Activated CD8-positive, alpha-beta memory T cell treated with anti-CD3 and anti-CD28 coated beads for 48 hours (primary cell): Measurements from ENCODE around the gene KCNIP3.
A peak's percentile ranks its signal among the peaks of the same experiment; 100 is the strongest.

Source experiments
- DNase-seq, 3 experiments: peaks; one replicate each; pipeline ENCODE4 v3.0.0-alpha.2; 2020; ENCODE audit warnings: low read depth in 2 of 3, low spot score in 2 of 3

The KCNIP3 gene

DNA sequence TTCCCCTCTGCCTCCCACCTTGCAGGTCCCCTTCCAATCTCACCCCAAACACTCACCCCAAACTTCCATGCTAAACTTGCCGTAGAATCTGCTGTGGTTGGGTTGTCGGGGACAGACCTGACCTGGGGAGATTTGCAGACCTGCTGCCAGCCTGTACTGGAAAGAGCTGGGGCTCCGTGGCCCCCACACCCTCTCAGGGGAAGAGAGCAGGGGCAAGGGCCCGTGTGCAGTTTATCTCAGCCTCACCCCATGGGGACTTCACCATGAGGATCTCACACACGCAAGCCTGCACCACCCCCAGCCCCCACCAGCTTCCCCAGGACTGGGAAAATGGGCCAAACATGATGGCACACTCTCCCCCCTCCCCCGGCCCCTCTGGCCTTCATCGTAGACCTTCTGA, 30.7 kb downstream of the KCNIP3 start:
- DNase-seq = no peak

DNA sequence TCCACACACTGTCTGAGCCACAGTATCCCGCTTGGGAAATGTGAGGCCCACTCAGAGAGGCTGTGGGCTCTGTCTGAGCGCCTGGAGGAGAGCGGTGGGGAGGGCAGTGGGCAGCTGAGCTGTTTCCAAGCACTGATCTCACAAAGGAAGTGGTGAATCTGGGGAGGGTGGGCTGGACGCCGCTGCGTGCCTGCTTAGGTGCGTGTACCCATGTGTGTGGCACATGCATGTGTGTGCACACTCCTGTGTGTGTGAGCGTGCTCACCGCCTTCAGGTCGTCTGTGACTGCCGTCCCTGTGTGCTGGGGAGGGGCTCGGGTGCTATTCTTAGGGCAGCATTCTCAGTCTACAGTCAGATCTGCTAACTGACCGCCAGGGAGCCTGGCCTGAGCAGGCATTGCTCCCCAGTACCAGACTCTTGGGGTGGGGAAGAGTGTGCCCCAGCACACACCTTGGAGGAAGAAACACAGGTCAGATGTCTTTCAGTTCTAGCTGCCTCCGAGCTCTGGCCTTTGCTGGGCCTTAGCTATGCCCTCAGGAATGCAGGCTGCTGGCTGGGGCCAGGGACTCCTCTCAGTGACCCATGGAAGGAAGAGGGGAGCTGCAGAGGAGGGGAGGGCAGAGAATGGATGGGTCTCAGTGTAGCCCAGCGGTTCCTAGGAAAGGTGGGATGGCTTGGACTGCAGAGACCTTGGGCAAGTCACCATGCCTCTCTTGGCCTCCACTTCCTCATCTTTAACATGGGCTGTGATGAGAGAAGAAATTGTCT, 31.4 kb downstream of the KCNIP3 start:
- DNase-seq = no peak

DNA sequence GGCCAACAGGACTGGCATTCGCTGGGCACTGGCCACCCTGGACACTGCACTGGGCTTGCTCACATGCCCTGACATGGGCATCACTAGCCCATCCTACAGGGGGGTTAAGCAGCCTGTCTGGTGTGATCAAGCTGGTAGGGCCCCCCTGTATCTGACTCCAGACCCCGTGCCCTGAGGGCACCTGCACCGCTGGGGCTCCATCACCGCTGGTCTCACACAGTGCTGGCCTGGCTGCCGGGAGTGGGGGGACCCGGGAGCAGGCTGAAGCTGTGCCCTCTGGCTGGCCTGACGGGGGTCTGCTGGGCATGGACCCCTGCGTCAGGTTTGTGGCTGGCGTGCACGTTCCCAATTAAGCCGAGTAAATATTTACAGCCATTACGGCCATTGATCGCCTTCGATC, 32.3 kb downstream of the KCNIP3 start:
- DNase-seq = no peak

DNA sequence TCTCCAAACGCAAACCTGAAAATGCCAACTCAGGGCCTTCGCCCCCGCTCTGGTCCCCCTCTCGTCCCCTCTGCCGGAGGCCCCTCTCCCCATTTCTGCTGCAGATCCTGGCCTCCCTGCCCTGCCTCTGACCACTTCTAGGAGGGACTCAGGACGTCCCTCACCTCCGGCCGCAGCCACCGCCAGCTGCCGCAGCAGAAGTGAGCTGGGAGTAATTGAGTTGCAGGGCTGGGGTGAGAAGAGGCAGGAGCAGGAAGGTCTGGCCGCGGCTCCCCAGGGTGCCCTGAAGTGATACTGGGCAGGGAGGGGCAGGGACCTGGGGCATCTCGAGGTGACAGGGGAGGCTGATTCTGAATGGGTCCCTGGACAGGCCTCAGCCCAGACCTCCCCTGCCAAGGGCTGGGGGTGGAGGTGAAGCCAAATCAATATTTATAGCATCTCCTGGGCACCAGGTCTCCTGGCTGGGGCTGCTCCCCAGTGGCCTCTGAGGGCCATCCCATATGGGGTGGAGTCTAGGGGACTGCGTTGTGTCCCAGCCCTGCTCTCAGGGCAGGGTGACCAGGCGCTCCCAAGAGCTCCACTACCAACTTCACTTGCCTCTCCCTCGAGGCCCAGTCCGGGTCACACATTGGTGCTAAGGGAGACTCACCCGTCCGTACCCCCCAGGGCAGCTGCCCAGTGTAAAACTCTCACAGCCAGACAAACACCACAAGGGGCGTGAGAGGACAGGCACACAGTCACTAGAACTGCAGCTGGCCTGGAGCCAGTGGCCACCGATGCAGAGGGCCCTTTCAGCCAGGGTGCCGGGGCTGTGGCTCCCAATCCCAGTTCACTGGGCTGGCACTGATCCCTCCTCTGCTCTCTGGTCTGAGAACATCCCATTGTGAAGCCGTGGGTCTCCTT, 33.0 kb downstream of the KCNIP3 start:
- DNase-seq = no peak

DNA sequence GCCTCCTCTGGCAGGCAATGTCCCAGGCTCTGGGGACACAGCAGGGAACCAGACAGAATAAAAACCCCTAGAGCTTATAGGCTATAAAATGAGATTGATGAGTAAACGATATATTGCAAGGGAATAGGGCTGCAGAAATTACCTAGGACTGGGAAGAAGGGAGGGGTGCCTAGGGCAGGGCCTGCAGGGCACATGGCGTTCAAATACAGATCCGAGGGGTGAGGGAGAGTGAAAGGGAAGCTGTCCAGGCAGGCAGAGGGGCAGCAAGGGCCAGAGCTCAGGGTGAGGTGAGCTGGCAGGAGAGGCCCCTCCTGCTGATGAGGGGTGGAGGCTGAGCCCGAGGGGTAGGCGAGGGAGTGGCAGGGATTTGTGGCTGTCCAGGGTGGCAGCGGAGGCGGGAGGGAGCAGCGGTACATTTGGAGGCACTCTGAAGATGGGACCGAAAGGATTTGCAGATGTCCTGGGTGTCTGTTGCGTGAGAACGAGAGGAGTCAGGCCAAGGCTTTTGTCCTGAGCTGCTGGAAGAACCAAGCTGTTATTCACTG, 33.7 kb downstream of the KCNIP3 start:
- DNase-seq = no peak

- no peak for DNase-seq
Observed at GRCh38 chr2:95331606-95332005, 34.5 kb downstream of the KCNIP3 start.

DNA sequence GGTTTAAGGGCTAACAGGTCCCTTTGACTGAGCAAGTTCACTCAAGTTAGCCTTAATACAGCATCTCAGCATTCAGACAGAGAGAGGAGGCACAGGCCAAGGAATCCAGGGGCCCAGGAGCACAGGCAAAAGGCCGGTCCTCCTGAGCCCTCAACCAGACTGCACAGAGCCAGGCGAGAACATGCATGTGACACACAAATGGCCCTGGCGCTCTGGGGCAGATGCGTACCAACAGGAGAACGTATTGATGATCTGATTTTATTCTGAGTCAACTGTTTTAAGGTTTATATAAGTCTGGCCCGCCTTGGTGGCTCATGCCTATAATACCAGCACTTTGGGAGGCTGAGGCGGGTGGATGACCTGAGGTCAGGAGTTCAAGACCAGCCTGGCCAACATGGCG, 34.9 kb downstream of the KCNIP3 start:
- DNase-seq = no peak

DNA sequence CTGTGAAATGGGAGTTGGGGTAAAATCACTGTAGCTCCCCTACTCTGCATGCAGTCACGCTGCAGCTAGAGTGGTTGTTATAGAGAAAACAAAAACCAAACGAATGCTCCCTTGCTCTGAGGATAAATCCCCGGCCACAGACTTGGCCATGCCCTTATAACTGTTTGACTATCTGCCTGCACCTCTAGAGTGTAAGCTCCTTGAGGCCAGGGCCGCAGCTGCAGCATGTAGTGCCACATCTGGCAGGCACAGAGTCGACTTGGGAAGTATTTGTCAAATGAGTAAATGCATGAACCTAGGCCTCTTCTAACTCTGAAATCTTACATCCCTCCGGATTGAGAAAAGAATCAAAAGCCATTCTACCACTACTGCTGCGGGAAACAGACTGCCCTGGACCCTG, 35.9 kb downstream of the KCNIP3 start:
- DNase-seq = no peak

DNA sequence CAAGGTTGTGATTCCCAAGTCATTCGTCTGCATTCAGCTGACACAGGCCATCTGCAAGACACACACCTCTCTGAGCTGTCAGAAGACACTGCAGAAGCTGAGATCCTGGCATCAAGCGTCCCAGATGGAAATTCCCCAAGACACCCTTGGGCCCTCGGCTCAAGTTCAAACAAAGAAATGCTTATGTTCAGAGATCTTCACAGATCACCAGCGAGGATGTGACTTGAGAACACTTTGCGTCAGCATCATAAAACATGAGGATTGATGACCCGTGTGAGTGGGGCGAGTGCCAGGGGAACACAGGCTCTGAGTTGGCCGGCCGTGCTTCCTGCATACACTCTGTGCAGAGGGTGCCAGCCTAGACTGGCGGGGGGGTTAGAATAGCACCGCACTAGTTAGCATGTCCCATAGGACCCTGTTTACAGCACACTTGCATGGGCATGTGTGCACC, 36.8 kb downstream of the KCNIP3 start:
- no peak for DNase-seq

DNA sequence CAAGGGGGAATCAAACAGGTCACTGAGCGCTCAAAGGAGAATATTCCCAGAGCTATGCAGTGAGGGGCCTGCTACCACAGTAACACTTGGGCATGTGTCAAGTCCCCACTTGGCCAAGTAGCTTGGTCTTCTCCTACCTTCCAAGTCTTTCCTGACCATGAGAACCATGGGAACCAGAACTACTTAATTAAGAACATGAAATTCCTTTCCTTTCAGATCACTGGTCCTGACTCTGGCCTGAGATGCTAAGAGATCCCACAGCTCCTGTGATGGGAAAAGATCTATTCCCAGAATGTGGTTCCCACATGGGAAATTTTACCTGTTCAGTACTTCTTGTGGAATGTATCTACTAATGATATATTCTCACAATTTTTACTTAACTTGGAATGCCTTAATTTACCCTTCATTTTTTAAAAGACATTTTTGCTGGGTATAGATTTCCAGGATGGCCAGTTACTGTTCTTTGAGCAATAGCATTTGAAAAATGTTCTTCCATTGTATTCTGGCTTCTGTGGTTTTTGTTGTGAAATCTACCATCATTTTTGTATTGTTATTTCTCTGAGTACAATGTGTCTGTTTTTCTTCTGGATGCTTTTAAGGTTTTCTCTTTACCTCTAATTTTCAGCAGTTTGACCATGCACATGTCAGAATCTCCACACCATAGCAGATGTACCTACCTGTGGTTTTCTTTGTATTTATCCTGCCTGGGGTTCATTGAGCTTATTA, 37.9 kb downstream of the KCNIP3 start:
- DNase-seq = no peak

- no peak for DNase-seq
Observed at GRCh38 chr2:95336406-95336805, 39.3 kb downstream of the KCNIP3 start.

DNA sequence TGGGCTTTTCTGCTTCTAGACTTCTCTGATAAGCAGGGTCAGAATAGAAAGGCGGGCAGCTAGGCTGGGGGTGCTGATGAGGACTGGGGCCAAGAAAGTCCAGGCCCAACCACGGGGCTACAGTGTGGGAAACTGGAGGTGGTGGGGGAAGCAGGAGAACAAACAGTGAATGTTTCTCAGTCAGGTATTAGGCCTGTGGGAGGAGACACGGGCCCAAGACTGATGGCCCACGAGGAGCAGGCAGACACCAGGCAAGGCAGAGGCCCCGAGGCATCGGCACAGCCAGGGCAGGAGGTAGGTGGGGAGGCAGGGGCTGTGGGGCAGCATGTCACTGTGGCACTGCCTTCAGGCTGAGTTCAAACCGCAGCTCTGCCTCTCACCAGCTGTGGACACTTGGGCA, 40.7 kb downstream of the KCNIP3 start:
- no peak for DNase-seq

DNA sequence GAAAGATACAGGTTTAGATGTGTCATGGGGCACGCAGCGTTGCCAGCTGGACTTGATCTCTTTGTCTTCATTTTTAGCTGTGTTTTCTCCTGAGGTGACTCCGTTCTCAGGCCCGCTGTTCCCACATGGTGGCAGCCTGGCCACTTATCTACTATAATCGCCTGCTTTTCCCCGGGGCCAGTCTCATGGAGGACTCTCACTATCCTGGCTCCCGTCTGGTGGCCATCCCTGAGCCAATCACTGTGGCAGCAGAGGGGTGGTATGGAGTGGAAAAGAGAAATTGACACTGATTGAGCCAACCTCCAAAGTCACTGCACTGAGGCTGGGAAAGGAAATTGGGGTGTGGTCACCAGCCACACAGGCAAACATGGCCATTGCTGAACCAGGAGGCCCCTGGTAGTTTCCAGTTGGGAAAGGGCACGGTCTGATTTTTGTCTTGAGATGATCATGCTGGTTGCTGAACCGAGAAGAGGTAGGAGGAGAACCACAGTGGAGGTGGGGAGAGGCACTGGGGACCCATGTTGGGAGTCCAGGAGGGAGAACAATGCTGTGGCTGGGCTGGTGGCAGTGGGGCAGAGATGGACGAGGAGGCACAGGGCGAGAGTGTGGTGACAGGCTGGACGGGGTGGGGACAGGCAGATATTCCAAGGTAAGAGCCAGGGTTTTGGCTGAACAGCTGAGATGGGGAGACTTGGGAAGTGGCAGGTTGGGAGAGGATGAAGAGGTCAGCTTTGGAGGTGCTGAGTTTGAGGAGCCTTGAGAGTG, 45.6 kb downstream of the KCNIP3 start:
- no peak for DNase-seq

DNA sequence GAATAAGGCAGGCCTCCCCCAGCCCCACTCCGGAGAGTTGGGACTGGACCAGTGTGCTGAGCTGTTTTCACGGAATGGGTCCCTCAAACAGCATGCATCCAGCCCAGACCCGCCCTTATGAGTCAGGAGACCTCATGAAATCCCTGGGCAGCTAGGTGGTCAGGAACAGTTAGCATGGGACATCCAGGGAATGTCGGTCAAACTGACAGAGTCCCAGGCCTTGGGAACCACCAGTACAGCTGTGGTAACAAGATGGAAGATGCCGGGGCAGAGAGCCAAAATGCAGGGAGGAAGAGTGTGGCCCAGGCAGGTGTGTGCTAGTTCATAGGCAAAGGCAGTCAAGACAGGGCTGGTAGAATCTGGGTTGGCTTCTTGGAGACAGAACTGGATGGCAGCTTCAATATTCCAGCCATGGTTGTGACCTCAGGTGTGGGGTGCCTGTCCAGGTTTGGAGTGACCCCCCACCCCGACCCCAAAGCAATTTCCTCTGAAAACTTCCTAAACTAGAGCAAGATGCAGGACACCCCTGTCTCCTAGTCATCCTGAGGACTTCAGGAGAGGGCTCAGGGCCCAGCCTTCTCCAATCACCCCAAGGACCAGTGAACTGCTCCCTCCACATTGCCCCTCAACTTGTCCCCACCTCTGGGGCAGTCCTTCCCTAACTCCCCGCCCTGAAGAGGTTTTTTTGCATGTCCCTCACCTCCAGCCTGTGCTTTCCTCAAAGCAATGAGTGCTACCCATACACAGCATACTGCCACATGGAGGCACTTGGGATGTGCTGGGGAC, 46.5 kb downstream of the KCNIP3 start:
- DNase-seq = no peak

DNA sequence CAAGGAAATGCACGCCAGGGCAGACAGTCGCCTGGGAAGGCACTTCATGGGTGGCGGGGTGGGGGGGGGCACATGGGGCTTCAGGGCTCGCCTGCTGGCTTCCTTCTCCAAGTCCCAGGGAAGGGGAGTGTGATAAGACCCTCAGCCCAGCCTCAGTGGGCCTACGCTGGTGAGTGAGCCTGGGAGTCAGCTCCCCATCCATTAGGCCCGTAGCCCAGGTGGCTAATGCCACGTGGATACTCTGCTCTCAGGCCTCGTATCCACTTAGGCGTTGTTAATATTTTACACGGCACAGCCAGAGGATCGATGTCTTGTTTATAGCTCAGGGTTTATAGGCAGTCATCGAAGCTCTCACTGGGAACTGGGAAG, 47.1 kb downstream of the KCNIP3 start:
- no peak for DNase-seq

GRCh38 chr2:95344656-95345055, 47.5 kb downstream of the KCNIP3 start:
- no peak for DNase-seq

GRCh38 chr2:95345081-95345562, 48.0 kb downstream of the KCNIP3 start:
- no peak for DNase-seq

DNA sequence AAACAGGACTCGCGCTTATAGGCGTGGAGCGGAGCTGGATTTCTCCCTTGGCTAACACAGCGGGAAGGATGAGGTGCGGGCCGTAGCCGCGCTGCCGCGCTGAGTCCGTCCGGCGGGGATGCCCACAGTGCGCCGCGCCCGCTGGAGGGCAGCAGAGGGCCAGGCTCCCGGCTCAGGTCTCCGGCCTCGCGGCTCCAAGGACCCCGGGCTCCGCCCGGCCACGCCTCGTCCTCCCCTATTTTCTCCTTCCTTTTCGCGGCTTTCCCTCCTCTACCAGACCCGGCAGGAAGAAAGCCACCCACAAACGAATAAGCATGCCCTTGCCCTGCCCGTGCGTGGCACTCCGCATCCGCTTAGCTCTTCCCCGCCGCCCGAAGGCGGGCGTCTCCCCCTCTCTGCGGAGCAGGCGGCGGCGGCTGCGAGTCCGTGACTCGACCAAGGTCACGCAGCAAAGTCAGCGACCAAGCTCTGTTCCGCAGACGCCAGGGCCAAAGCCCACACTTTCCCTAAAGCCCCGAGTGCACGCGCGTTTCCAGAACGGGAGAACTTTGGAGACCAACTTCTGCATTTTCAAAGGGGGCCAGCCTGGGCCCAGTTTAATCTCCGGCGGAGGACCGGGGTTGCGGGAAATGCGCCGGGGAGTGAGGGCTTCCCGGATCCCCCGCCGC, 48.5 kb downstream of the KCNIP3 start:
- DNase-seq = peak; percentile 38 to 46 (median 40)

DNA sequence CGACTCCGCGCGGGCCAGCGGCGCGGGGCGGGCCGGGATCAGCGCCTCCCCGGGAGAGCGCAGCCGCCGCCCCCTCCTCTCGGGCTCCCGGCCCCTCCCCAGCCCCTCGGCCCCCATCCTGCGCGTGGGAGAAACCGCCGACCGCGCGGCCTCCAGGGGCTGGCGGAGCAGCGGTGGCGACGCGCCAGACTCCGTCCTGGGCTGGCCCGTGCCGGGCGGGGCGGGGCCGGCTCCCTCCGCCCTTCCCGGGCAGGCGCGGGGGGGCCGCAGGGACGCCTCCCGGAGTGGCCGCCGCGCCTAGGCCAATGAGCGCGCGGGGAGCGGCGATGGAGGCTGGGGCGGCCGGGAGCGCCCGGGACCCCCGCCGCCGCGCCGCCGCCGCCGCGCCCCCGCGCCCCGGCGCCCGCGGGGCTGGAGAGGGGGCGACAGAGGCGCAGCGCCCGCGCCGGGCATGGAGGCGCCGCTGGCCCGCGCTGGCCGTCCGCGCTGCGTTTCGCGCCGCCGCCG, 49.1 kb downstream of the KCNIP3 start:
- DNase-seq = no peak
